Measurements from ENCODE around the gene COL9A3.

The COL9A3 gene

DNA sequence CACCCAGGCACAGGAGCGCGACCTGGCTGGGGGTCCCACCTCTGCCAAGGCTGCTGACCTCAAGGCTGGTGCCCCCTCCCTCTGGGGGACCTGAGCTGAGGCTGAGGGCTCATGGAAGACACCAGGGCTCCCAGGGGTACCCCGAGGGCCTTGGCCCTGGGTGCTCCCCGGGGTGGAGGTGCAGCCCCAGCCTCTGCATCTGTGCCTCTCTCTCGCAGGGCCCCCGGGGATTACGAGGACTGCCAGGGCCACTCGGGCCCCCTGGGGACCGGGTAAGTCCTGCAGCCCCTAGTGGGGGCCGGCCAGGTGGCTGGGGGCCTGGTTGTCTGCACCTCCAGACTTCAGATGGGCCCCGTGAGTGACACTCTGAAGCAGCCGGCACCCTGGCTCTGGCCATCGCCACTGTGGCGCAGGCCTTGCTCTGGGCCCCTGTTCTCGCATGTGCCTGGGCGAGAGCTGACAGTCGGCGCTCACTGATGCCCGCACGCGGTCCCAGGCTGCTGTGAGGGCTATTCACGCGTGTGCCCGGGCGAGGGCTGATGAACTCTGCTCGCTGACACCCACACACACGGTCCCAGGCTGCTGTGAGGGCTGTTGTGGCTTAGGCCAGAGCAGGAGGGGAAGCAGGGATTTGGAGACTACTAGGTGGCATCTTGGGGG lies 9.3 kb downstream of the COL9A3 start:
- no peak for DNase-seq (ENCODE audit: low read depth in 1 of 2, low spot score in 1 of 2)
- H3K4me3 ChIP-seq (replicated peaks; ENCODE audit: insufficient read depth, low read length) = no peak overlapping the region
- H3K27ac ChIP-seq (replicated peaks) = no peak overlapping the region
- TF ChIP-seq, protein P1, sequence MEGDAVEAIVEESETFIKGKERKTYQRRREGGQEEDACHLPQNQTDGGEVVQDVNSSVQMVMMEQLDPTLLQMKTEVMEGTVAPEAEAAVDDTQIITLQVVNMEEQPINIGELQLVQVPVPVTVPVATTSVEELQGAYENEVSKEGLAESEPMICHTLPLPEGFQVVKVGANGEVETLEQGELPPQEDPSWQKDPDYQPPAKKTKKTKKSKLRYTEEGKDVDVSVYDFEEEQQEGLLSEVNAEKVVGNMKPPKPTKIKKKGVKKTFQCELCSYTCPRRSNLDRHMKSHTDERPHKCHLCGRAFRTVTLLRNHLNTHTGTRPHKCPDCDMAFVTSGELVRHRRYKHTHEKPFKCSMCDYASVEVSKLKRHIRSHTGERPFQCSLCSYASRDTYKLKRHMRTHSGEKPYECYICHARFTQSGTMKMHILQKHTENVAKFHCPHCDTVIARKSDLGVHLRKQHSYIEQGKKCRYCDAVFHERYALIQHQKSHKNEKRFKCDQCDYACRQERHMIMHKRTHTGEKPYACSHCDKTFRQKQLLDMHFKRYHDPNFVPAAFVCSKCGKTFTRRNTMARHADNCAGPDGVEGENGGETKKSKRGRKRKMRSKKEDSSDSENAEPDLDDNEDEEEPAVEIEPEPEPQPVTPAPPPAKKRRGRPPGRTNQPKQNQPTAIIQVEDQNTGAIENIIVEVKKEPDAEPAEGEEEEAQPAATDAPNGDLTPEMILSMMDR (IDR thresholded peaks at IDR 0.05; ENCODE audit: insufficient read depth, low read length) = no peak
- TF ChIP-seq, protein P2, sequence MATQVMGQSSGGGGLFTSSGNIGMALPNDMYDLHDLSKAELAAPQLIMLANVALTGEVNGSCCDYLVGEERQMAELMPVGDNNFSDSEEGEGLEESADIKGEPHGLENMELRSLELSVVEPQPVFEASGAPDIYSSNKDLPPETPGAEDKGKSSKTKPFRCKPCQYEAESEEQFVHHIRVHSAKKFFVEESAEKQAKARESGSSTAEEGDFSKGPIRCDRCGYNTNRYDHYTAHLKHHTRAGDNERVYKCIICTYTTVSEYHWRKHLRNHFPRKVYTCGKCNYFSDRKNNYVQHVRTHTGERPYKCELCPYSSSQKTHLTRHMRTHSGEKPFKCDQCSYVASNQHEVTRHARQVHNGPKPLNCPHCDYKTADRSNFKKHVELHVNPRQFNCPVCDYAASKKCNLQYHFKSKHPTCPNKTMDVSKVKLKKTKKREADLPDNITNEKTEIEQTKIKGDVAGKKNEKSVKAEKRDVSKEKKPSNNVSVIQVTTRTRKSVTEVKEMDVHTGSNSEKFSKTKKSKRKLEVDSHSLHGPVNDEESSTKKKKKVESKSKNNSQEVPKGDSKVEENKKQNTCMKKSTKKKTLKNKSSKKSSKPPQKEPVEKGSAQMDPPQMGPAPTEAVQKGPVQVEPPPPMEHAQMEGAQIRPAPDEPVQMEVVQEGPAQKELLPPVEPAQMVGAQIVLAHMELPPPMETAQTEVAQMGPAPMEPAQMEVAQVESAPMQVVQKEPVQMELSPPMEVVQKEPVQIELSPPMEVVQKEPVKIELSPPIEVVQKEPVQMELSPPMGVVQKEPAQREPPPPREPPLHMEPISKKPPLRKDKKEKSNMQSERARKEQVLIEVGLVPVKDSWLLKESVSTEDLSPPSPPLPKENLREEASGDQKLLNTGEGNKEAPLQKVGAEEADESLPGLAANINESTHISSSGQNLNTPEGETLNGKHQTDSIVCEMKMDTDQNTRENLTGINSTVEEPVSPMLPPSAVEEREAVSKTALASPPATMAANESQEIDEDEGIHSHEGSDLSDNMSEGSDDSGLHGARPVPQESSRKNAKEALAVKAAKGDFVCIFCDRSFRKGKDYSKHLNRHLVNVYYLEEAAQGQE (IDR thresholded peaks at IDR 0.05; ENCODE audit: insufficient replicate concordance, low read depth) = no peak
- no peak for TF ChIP-seq SPI1 (IDR thresholded peaks at IDR 0.05; ENCODE audit: borderline replicate concordance, low read depth)
- no peaks in the 10 kb centered on the region for H3K27me3 ChIP-seq (ENCODE audit: insufficient read depth, poor library complexity, severe bottlenecking)

DNA sequence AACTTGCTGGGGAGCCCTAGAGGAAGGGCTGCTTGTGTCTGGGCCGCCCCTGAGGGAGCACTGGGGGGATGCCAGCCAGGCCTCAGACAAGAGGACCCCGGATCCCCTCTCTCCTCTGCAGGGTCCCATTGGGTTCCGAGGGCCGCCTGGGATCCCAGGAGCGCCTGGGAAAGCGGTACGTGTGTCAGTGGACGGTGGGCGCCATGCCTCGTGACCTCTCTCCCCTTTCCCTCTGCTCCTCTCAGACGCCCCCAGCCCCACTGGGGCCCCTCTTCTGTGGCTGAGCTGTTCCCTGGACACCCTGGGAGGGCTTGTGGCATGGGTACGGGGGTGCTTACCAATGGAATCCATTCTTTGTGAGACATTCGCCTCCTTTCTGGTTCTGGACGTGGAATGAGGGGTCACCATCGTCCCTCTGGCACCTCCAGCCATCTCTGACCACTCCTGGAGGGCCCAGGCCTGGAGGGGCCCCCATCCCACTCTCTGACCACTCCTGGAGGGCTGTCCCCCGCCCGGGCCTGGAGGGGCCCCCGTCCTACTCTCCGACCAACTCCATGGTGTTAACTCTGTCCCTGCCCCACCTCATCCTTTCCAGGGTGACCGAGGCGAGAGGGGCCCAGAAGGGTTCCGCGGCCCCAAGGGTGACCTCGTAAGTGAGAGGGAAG lies 9.9 kb downstream of the COL9A3 start:
- Histone ChIP-seq H3K4me3 (replicated peaks; ENCODE audit: insufficient read depth, low read length) (no peak overlapping the region), H3K27me3 (ENCODE audit: insufficient read depth, poor library complexity, severe bottlenecking) (no peaks in the 10 kb centered on the region), H3K27ac (replicated peaks) (no peak overlapping the region)
- TF ChIP-seq SPI1 (IDR thresholded peaks at IDR 0.05; ENCODE audit: borderline replicate concordance, low read depth) (no peak), GABPA (IDR thresholded peaks at IDR 0.05; ENCODE audit: low read depth) (no peak), POLR2AphosphoS5 (IDR thresholded peaks at IDR 0.05; ENCODE audit: low read depth) (no peak)
- TF ChIP-seq, protein P2 (IDR thresholded peaks at IDR 0.05; ENCODE audit: insufficient replicate concordance, low read depth) = no peak
- TF ChIP-seq, protein P1 (IDR thresholded peaks at IDR 0.05; ENCODE audit: insufficient read depth, low read length) = no peak
- no peak for DNase-seq (ENCODE audit: low read depth in 1 of 2, low spot score in 1 of 2)

- Histone ChIP-seq H3K27ac (replicated peaks) (no peak overlapping the region), H3K27me3 (ENCODE audit: insufficient read depth, poor library complexity, severe bottlenecking) (no peaks in the 10 kb centered on the region), H3K4me3 (replicated peaks; ENCODE audit: insufficient read depth, low read length) (no peak overlapping the region)
- TF ChIP-seq, protein P1 (IDR thresholded peaks at IDR 0.05; ENCODE audit: insufficient read depth, low read length) = no peak
- no peak for TF ChIP-seq GABPA (IDR thresholded peaks at IDR 0.05; ENCODE audit: low read depth)
- TF ChIP-seq SPI1 (IDR thresholded peaks at IDR 0.05; ENCODE audit: borderline replicate concordance, low read depth) = no peak
- no peak for TF ChIP-seq POLR2AphosphoS5 (IDR thresholded peaks at IDR 0.05; ENCODE audit: low read depth)
- TF ChIP-seq, protein P2 (IDR thresholded peaks at IDR 0.05; ENCODE audit: insufficient replicate concordance, low read depth) = no peak
- no peak for DNase-seq (ENCODE audit: low read depth in 1 of 2, low spot score in 1 of 2)
Measured at GRCh38 chr20:62827311-62828038, 10.6 kb downstream of the COL9A3 start.

Measured in HL-60 (cell line).